ENCODE data around the gene LGR6.
"Not testable (repeated sequence)": the region's sequence is repeated elsewhere in the genome, so short reads cannot be mapped to it uniquely, and the experiment has no call there.

Gene LGR6

DNA sequence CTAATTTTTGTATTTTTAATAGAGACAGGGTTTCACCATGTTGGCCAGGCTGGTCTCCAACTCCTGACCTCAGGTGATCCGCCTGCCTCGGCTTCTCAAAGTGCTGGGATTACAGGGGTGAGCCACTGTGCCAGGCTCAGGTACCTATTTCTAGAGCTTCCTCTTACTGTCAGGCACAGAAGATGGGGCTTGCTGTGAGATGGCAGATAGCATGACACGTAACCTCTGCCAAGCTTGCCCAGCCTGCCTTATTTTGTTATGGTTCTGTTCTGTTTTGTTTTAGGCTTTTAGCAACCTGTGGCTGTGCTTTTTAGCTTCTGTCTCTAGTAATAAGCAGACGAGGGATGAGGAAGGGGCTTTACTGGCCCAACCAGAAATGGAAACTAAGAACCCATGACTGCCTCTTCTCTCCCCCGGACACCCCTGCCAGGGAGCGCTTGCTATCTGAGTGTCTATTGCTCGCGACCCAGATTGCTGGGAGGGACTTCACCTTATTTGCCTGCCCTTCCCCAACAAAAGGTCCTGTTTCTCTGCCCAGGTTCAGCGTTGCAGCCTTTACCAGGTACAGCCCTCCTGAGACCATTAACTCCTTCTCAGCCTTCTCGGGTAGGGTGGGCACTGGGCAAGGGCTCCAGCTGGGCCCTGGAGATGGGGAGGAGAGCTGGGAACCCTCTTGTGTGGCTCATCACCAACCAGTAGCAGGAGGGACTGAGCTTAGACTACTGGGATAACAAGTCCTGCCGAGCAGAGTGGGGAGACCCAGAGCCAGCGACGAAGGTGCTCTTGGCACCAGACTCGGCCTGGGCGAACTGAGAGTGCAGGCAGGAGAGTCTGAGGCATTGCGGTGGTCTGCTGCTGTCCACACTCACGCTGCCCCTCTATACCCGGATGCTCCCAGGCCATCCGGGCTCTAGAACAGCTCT, 13.5 kb upstream of the LGR6 start:
- no peak for DNase-seq

DNA sequence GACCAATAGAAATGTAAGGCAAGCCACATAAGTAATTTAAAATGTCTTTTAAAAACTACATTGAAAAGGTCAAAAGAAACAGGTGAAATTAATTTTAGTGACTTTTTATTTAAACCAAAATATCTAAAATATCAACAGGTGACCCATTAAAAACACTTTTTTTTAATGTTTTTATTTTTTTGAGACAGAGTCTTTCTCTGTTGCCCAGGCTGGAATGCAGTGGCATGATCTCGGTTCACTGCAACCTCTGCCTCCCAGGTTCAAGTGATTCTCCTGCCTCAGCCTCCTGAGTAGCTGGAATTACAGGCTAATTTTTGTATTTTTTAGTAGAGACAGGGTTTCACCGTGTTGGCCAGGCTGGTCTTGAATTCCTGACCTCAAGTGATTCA, 12.9 kb upstream of the LGR6 start:
- not testable (repeated sequence) for DNase-seq

DNA sequence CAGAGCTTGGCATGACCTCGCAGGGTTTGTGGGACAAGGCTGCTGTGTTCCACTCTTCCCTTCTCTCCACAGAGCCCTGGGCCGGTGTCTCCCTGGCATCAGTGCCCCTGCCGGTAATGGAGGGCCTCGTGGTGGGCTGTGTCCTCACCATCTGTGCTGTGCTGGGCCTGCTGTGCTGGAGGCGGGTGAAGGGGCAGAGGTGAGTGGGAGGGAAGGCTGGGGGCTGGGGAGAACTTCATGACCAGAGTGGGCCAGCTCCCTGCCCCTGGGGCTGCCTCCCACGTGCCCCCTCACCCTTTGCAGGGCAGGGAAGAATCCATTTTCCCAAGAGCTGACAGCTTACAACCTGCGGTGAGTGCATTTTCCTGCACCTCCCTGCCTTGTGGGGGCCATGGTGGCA, 12.0 kb upstream of the LGR6 start:
- DNase-seq = no peak

DNA sequence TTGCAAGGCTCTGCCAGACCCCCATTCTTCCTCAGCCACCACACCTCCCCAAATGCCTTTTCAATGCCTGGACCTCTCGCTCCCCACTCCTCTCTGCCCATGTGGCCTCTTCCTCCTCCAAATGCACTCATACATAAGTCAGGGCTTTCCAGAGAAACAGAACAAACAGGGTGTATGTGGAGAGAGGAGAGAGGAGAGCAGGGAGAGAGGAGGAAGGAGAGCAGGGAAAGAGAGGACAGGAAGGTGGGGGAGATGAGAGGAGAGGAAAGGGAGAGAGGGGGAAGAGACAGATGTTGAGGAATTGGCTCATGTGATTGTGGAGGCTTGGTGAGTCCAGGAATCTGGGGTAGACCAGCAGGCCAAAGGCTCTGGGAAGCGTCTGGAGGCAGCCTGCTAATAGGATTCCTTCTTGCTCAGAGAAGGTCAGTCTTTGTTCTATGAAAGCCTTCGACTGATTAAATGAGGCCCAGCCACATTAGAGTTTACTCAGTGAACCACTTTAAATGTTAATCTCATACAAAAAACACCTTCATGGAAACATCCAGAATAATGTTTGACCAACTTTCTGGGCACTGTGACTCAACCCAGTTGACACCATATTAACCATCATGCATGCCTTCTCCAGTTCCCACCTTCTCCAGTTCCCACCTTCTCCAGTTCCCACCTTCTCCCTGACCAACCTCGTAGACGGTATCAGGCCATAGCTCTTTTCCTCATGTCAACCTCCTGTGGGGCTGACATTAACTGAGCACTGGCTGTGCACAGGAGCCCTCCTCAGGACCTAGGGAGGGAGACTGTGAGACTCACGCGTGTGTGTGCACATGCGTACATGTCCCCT, 11.3 kb upstream of the LGR6 start:
- DNase-seq = no peak

DNA sequence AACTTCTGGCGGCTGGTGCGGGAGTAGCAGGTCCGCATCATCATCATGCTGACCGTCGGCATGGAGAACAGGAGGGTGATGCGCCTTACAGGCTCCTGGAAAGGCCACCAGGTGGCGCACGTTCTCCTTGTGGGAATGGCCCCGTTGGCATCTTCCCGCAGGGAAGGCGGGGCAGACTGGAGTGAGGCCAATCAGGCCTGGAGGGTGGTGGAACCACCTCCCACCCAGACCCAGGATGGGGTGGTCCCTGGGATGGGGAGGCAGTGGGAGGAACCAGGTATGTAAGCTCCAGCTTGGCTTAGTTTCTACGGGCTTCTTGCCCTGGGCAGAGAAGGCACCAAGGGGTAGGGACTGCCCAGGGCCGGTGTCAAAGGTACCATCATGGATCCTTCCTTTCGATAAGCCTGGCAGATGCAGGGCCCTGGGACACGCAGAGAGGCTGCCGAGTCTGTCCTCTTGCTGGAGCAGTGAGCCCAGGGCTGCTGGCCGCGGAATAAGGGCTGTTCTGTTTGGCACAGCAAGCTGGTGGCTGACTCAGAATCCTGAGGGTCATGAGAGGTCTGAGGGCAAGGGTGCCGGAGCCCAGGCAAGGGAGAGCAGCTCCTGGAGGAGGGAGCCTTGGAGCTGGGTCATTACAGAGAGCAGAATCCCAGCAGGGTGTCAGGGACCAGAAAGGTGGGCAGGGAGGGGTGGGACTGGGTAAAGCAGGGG, 8.7 kb upstream of the LGR6 start:
- peak; percentile 84 for DNase-seq

DNA sequence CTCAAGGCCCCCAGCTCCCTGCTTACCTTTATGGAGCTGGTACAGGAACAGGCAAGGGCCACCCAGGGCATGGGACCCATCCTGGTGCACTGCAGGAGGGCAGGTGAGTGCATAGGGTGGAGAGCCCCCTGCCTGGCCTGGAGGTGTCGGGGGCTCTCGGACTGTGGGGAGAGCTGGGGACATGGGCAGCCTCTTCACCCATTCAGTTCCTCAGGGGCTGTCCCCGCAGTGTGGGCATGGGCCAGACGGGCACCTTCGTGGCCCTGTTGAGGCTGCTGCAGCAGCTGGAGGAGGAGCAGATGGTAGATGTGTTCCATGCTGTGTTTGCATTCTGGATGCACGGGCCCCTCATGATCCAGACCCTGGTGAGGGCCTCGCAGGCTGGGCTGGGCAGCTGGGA, 7.3 kb upstream of the LGR6 start:
- no peak for DNase-seq

DNA sequence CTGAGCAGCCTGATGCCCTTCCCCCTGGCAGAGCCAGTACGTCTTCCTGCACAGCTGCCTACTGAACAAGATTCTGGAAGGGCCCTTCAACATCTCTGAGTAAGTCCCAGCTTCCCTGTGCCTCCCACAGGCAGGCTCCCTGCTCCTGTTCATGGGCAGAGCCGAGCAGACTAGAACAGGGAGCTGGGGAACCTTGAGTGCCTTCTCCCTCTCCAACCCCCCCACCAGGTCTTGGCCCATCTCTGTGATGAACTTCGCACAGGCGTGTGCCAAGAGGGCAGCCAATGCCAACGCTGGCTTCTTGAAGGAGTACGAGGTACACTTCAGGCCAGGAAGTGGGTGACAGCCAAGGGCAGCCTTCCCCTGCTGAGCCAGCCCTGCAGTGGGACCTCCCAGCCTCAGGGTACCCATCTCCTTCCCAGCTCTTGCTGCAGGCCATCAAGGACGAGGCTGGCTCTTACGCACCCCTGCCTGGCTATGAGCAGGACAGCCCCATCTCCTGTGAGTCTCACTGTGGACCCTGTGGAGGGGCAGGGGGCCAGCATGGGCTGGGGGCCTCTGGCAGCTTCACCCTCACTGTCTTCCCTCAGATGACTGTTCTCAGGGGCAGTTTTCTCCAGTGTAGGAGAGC, 6.4 kb upstream of the LGR6 start:
- DNase-seq = no peak

DNA sequence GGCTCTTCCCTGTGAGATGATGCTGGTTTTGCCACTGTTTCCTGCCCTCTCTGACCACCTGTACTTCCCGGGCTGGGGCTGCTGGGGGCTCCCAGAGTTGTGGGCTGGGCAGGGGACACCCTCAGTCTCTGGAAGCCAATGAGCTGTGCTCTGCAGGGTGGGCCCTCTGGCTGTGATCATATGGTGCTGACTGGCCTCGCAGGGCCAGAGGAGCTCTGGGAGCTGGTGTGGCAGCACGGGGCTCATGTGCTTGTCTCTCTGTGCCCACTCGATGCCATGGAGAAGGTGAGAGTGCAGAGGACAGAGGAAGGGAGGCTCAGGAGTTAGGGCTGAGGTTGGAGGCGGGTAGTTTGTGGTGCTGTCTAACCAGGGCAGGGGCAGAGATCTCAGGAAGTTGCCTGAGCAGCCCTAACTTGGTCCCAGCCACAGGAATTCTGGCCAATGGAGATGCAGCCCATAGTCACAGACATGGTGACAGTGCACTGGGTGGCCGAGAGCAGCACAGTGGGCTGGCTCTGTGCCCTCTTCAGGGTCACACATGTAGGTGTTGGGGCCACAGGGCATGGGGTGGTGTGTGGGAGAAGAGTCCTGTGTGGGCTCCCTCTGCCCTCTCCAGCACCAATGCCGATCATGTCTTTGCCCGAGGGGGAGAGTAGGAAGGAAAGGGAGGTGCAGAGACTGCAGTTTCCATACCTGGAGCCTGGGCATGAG, 5.7 kb upstream of the LGR6 start:
- no peak for DNase-seq

DNA sequence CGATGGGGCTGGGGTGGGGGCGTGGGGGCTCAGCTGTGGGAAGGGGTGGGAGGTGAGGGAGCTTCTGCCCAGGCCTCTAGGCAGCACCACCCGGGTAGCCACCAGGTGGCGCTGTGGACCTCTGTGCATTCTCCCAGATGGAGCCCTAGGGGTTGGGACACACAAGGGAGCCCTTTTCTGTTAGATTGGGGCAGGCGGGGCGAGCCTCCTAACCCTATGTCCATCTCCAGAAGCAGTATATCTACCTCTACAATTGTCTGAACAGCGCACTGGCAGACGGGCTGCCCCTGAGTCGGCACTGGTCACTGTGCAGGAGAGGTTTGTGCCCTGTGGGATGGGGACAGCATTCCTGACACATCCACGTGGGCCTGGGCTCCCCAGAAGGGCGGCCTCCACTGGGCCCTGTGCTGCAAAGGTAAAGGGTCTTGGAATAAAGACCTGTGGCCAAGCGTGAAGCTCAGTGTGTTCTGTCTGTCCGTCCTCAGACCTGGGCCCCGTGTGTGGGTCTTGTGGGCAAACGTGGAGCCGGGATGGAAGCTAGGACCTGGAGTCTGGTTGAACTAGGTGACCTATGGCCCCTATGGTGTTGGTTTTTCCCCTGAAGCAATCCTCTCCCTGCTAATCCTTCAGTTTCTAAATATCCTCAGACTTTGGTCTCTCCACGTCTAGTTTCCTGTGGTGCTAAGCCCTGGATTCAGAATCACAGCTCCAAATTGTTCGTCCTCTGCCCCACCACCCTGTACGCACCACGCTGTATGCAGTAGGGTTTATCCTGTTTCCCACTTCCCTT, 4.4 kb upstream of the LGR6 start:
- DNase-seq = peak; percentile 83

DNA sequence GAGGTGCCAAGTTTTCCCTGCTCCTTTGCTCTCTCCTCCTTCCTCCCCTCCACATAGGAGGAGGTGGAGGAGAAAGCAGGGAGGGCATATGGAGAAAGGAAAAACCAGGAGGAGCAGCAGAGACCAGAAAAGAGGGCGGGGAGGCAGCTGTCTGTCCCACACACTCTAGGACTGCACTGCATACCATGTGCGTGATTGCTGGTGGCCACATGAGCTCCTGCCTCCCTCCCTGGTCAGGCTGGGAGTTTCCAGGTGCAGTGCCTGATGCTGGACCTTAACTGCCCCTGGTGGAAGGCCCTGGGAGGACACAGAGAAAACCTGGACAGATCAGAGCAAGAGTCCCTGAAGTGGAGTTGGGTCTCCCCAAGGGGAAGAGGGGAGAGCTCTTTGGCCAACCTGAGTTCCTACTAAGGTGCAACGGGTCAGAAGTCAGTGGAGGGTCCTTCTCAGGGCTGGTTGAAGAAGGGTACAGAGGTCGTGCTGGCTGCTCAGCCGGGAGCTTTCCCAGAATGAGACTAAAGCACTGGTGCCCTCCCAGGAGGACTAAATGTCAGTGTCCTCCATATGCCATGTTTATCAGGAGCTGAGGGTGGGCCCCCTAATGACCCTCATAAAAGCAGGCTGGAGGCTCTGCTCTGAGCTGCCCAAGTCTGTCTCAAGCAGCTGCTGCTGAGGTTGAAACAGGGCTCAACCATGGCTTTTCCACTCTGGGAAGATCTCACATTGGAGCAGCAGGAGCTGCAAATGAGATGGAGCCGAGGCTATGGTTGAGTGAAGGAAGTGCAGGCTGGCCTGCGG, 3.5 kb upstream of the LGR6 start:
- DNase-seq = no peak

DNA sequence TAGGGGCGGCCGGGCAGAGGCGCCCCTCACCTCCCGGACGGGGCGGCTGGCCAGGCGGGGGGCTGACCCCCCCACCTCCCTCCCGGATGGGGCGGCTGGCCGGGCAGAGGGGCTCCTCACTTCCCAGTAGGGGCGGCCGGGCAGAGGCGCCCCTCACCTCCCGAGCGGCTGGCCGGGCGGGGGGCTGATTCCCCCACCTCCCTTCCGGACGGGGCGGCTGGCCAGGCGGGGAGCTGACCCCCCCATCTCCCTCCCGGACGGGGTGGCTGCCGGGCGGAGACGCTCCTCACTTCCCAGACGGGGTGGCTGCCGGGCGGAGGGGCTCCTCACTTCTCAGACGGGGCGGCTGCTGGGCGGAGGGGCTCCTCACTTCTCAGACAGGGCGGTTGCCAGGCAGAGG, 2.2 kb upstream of the LGR6 start:
- not testable (repeated sequence) for DNase-seq

DNA sequence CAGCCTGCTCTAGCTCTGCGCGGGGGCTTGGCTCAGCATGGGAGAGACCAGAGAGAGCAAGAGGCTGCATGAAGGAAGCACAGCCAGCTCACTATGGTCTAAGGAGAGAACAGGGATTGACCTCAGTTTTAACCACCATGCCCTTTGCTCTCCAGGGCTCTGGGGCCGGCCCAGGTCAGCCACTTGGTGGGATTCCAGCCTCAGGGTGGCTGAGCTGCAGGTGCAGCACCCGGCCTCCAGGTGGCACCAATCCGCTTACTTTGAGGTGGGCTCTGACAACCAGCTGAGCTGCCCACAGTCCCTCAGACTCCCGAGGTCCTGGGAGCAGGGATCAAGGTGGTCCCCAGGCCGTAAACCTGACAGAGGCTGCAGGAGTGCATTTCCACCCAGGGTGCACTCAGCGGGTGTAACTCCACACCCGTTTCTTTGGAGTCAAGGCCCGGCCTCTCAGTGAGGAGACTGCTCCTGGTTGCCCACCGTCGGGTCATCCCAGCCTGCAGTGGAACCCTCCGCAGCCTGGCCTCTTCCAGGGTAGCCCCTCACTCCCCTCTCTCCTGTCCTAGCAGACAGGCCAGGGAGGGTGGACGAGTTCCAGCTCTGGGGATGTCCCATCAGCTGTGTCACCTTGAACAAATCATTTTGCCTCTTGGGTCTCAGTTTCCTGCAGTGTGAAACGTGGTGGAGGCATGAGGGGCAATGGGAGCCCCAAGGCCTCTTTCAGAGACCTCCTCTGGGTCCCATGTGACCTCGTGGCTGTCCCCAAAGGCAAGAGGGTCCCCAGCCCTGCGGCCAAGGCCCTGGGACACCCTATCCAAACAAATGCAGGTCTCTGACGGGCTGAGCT, 607 bp upstream of the LGR6 start:
- peak; percentile 64 for DNase-seq

DNA sequence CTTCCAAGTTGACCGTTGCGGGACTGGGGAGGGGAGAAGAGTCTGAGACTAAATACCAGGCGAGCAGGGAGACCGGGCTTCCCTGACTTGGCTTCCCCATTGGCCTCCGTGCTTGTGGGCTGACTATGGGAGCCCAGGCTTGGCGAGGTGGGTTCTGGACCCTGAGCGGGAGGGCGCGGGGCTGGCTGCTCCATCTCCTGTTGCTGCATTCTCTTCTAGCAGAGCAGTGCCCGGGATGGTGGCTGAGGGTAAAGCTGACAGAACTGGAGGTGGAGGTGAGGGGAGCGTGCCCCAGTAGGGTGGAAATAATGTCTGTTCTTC, 689 bp downstream of the LGR6 start:
- DNase-seq = no peak

DNA sequence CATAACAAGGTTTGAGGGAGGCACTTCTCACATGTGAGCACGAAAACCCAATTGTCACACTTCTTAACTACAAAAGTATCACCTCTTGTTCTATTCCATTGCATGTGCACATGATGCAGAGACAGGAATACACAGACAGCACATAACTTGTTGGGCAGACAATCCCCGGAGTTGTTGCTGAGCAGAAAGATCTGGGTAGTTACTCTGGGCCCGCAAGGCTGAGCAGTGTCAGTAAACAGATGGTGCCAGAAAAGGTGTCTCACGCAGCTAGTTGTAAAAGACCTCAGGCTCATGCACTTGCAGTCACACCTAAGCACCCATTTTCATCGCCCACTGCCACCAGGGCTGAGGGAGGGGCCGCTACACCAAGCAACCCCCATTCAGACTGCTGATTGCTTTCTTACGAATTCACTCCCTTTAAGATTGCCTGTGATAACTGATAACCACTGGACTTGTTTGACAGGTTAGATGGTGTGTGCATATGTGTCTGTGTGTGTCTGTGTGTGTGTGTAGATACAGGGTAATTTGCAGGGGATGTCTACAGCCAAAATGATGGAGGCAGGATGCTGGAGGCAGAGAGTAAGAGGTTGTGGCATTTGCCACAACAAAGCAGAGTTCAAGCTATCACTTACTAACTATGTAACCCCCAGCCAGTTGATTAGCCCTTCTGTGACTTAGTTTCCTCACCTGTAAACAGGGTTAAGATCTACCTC, 4.2 kb downstream of the LGR6 start:
- DNase-seq = no peak

DNA sequence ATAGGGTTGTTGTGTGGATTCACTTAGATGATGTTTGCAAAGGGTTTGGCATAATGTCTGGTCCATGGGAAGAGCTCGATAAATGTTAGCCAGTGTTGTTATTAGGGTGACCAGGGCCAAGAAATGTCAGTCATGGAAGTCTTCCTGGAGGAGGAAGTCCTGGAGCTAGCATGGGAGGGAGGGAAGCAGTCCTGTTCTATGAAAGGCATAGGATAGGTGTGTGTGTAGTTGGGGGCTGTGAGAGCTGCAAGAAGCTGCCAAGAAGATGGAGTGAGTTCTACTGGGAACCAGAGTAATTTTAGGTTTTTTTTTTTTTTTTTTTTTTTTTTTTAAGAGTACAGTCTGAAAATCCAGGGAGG, 4.7 kb downstream of the LGR6 start:
- DNase-seq = no peak

DNA sequence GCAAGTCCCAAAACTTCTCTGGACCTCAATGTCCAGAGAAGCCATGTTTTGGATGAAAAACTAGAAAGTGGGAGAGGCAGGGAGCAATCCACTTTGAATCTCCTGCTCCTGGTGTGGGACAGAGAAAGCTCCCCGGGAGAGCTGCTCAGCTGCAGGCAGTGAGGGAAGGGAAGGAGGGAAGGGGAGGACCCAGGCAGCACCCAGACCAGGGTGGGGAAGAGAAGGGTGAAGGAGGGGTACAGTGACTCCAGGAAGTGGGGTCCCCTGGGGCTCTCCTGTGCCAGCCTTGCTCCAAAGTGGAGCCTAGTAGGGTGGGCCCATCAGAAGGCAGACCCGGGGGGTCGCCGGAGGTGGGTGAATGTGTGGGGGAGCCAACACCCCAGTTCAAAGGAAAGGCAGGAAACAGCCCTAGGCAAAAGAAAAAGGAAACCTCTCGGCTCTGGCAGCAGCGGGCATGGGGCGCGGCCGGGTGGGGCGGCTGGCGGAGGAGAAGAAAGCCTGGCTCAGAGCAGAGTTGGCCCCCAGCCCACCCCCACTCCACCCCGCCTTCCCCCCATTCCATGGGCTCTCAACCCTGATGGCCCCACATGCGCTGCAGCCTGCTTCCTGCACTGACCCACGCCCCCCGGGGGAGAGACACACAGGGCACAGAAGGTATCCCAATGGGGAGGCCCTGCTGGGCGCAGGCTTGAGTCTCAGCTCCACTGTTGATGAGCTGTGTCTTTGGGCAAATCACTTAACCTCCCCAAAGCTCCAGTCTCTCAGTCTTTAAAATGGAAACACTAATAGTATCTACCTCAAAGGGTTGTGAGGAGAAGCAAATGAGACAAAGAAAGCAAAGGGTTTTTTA, 5.7 kb downstream of the LGR6 start:
- no peak for DNase-seq

DNA sequence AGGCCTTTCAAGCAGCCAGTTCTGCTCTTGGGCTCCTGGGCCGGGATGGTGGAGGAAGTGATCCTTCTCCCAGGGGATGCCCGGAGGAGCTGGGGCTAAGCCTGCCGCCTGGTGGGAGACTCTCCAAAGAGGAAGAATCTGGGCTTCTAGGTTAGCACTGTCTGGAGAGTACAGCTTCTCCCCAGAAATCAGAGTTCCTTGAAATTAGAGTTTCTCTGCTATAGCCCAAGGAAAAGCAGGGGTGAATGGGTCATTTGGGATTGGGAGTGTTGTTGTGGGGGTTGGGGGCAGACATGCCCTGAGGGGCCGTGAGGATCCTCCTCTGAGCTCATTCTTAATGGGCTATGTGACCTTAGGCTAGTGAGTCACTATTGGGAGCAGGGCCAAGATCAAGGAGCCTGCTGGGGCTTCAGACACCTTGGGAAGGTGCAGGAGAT, 6.5 kb downstream of the LGR6 start:
- DNase-seq = no peak

DNA sequence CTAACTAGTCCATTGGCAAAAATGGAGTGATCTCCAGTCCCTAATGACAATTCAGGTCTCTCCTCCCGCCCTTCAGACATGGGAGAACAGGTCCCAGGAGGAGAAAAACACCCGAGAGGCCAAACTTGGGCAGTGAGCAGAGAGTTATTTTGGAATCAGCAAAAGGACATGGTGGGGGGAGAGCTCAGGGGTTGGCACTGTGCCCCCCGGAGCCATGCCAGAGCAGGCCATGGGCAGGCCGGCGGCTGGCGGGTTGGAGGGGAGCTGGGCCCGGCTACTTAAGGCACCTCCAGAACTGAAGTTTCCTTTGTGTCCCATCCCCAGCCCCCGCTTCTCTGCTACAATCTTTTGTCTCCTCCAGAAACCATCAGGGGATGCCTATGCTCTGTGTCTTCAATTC, 7.1 kb downstream of the LGR6 start:
- DNase-seq = no peak
